CD14-positive monocyte (primary cell): ENCODE measurements around the gene SRC. TPM values are rescaled to one million over a fixed set of nuclear protein-coding genes. Genes with fewer than 3 reads are reported as not detected.

Experiments used
- DNase-seq, 3 donors: peaks; one replicate each; pipeline ENCODE4 v3.0.0-alpha.2; 2011 to 2022
- H2AFZ ChIP-seq: 2 replicates; pipeline ENCODE4 v1.6.0; 2012; ENCODE audit warnings: mild to moderate bottlenecking, low read depth, low read length, inconsistent platforms; ENCODE audit not compliant: insufficient read depth, poor library complexity, severe bottlenecking
- H3K27ac ChIP-seq, 2 donors: 1 replicate in 1 of 2; 2 replicates in 1 of 2; pipeline ENCODE4 v1.5.1; 2012 to 2013; ENCODE audit warnings: low read length in 2 of 2, control low read depth in 1 of 2, inconsistent platforms in 1 of 2, low read depth in 1 of 2, mild to moderate bottlenecking in 1 of 2
- H3K27me3 ChIP-seq, 2 donors: one replicate each; pipeline versions ENCODE4 v1.6.0 to v1.6.1; 2011 to 2013; ENCODE audit warnings: low read length in 2 of 2; ENCODE audit not compliant: control insufficient read depth in 2 of 2, insufficient read depth in 2 of 2
- H3K36me3 ChIP-seq, 2 donors: replicated peaks in 1 of 2; 1 replicate in 1 of 2; 2 replicates in 1 of 2; pipeline versions ENCODE4 v1.5.1 to v1.6.1; 2012 to 2013; ENCODE audit warnings: low read length in 2 of 2, control low read depth in 1 of 2, inconsistent platforms in 1 of 2, mild to moderate bottlenecking in 1 of 2; ENCODE audit not compliant: insufficient read depth in 2 of 2, control insufficient read depth in 1 of 2
- H3K4me1 ChIP-seq, 2 donors: 1 replicate in 1 of 2; 2 replicates in 1 of 2; pipeline versions ENCODE4 v1.5.1 to v1.6.1; 2012 to 2013; ENCODE audit warnings: low read length in 2 of 2, control low read depth in 1 of 2, inconsistent platforms in 1 of 2, mild to moderate bottlenecking in 1 of 2, moderate library complexity in 1 of 2; ENCODE audit not compliant: insufficient read depth in 2 of 2, control insufficient read depth in 1 of 2
- H3K4me2 ChIP-seq: replicated peaks from 2 replicates; pipeline ENCODE3; 2012; ENCODE audit warnings: low read length, moderate library complexity, mild to moderate bottlenecking; ENCODE audit not compliant: poor library complexity, severe bottlenecking; ENCODE audit errors: extremely low read depth
- H3K4me3 ChIP-seq, 3 experiments: fragments of 200-600 bp in 1 of 3; sonication (generic) in 1 of 3; replicated peaks in 1 of 3; 1 replicate in 2 of 3; 2 replicates in 1 of 3; pipeline ENCODE4 v1.5.1; 2011 to 2013; ENCODE audit warnings: low read length in 3 of 3, mild to moderate bottlenecking in 3 of 3, control low read depth in 2 of 3, low read depth in 2 of 3, inconsistent platforms in 1 of 3, moderate library complexity in 1 of 3
- H3K79me2 ChIP-seq: 2 replicates; pipeline ENCODE4 v1.6.0; 2012; ENCODE audit warnings: mild to moderate bottlenecking, control low read depth, inconsistent platforms, low read length, moderate library complexity; ENCODE audit not compliant: insufficient read depth
- H3K9ac ChIP-seq: 2 replicates; pipeline ENCODE4 v1.6.0; 2017; ENCODE audit warnings: low read length, mild to moderate bottlenecking; ENCODE audit not compliant: insufficient read depth, poor library complexity, severe bottlenecking
- H3K9me3 ChIP-seq, 2 donors: replicated peaks in 1 of 2; 1 replicate in 1 of 2; 2 replicates in 1 of 2; pipeline versions ENCODE4 v1.5.1 to v1.6.1; 2012 to 2013; ENCODE audit warnings: low read length in 2 of 2, control low read depth in 1 of 2; ENCODE audit not compliant: control insufficient read depth in 1 of 2, insufficient read depth in 1 of 2
- H4K20me1 ChIP-seq: 2 replicates; pipeline ENCODE4 v1.6.0; 2012; ENCODE audit warnings: mild to moderate bottlenecking, low read length, control low read depth, moderate library complexity; ENCODE audit not compliant: insufficient read depth
- H3K27ac Mint-ChIP-seq, 7 donors: one replicate each; pipeline ENCODE4 v1.8.0; 2020; ENCODE audit warnings: mild to moderate bottlenecking in 7 of 7, mixed read lengths in 7 of 7, moderate library complexity in 6 of 7, inconsistent platforms in 2 of 7
- H3K27me3 Mint-ChIP-seq, 3 donors: one replicate each; pipeline ENCODE4 v1.8.0; 2021 to 2022; ENCODE audit warnings: low read depth in 3 of 3, mild to moderate bottlenecking in 3 of 3, mixed read lengths in 3 of 3, moderate library complexity in 3 of 3, inconsistent platforms in 1 of 3
- H3K36me3 Mint-ChIP-seq, 2 donors: one replicate each; pipeline ENCODE4 v1.8.0; 2020; ENCODE audit warnings: mixed read lengths in 2 of 2, inconsistent platforms in 1 of 2, mild to moderate bottlenecking in 1 of 2
- H3K4me1 Mint-ChIP-seq: one replicate; pipeline ENCODE4 v1.8.0; 2020; ENCODE audit warnings: mild to moderate bottlenecking, mixed read lengths
- H3K4me3 Mint-ChIP-seq, 2 donors: one replicate each; pipeline ENCODE4 v1.8.0; 2020; ENCODE audit warnings: mild to moderate bottlenecking in 2 of 2, mixed read lengths in 2 of 2, moderate library complexity in 1 of 2
- H3K9me3 Mint-ChIP-seq, 7 donors: one replicate each; pipeline ENCODE4 v1.8.0; 2020 to 2022; ENCODE audit warnings: mixed read lengths in 7 of 7, mild to moderate bottlenecking in 6 of 7, moderate library complexity in 6 of 7, inconsistent platforms in 2 of 7
- WGBS: methylation state at CpG from one replicate; pipeline ENCODE4 v1.1.5; 2013; ENCODE audit warnings: missing lambda C conversion rate; ENCODE audit not compliant: insufficient coverage; 5-methylcytosine and 5-hydroxymethylcytosine counted together
- intact Hi-C, 2 donors: fragments of 100-400 bp; cut with micrococcal nuclease; formaldehyde crosslinking; loops; one replicate each; pipeline versions ENCODE4 v1.15.0 to v1.15.1; 2023
- polyA plus RNA-seq, 3 donors: library from polyadenylated mRNA; depleted of rRNA in 1 of 3; unstranded in 2 of 3; stranded (reverse) in 1 of 3; fragments of 300-500 nt in 2 of 3; fragments of >200 nt in 1 of 3; fragmentation: Illumina TruSeq in 2 of 3; gene quantifications; 1 replicate in 2 of 3; 2 replicates in 1 of 3; pipeline ENCODE4 v1.2.3, GENCODE V29; 2012 to 2021
- TF ChIP-seq, protein P1 (sequence below): fragments of 200-600 bp; IDR thresholded peaks from one replicate; pipeline ENCODE4 v1.8.0; 2022; ENCODE audit warnings: antibody characterized with exemption, mild to moderate bottlenecking

SRC gene
- polyA plus RNA-seq, 3 donors: 4.9 to 55.1 (median 6.8) TPM

DNA sequence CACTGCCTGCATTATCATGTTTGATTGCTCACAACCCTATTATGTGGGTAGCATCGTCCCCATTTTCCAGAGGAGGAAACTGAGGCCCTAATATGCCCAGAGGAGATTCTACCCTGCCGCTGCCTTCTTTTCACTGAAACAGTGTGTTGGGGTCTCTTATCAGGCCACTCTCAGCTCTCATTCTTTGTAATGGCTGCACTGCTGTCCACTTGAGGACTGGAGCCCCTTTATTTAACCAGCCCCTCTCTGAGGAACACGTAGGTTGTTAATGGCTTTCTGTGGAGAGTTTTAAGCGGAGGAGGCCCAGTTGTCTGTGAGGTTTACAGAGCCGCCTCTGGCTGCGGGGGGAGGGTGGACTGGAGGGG lies 32.5 kb downstream of the SRC start:
- Histone ChIP-seq H3K4me2 (peak overlapping the region; percentile 55), H3K4me3 (peak overlapping the region in 1 of 3 experiments; percentile 48), H4K20me1 (no peaks in the 10 kb centered on the region), H3K9ac (peak overlapping the region; percentile 58), H3K27me3 (no peaks in the 10 kb centered on the region), H3K79me2 (no peaks in the 10 kb centered on the region), H3K4me1 (peaks cover 44 to 50% of the 10 kb centered on the region in 2 donors), H2AFZ (peak overlapping the region; percentile 57), H3K36me3 (peaks cover 0 to 11% of the 10 kb centered on the region in 2 donors), H3K27ac (peak overlapping the region; percentile 48 to 82), H3K9me3 (no peaks in the 10 kb centered on the region)
- 48% methylated on average over 4 of the region's 6 CpGs for WGBS
- peak overlapping the region; percentile 34 to 87 for H3K4me3 Mint-ChIP-seq
- no peak for DNase-seq
- TF ChIP-seq, protein P1, sequence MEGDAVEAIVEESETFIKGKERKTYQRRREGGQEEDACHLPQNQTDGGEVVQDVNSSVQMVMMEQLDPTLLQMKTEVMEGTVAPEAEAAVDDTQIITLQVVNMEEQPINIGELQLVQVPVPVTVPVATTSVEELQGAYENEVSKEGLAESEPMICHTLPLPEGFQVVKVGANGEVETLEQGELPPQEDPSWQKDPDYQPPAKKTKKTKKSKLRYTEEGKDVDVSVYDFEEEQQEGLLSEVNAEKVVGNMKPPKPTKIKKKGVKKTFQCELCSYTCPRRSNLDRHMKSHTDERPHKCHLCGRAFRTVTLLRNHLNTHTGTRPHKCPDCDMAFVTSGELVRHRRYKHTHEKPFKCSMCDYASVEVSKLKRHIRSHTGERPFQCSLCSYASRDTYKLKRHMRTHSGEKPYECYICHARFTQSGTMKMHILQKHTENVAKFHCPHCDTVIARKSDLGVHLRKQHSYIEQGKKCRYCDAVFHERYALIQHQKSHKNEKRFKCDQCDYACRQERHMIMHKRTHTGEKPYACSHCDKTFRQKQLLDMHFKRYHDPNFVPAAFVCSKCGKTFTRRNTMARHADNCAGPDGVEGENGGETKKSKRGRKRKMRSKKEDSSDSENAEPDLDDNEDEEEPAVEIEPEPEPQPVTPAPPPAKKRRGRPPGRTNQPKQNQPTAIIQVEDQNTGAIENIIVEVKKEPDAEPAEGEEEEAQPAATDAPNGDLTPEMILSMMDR: no peak
- peaks cover 0 to 2% (median 0%) of the 10 kb centered on the region in 3 donors for H3K27me3 Mint-ChIP-seq
- H3K4me1 Mint-ChIP-seq: peaks cover 55% of the 10 kb centered on the region
- intact Hi-C loops: no loop called here
- peaks cover 30 to 47% of the 10 kb centered on the region in 2 donors for H3K36me3 Mint-ChIP-seq
- peak overlapping the region; percentile 88 to 99 (median 97) for H3K27ac Mint-ChIP-seq
- H3K9me3 Mint-ChIP-seq: no peaks in the 10 kb centered on the region

DNA sequence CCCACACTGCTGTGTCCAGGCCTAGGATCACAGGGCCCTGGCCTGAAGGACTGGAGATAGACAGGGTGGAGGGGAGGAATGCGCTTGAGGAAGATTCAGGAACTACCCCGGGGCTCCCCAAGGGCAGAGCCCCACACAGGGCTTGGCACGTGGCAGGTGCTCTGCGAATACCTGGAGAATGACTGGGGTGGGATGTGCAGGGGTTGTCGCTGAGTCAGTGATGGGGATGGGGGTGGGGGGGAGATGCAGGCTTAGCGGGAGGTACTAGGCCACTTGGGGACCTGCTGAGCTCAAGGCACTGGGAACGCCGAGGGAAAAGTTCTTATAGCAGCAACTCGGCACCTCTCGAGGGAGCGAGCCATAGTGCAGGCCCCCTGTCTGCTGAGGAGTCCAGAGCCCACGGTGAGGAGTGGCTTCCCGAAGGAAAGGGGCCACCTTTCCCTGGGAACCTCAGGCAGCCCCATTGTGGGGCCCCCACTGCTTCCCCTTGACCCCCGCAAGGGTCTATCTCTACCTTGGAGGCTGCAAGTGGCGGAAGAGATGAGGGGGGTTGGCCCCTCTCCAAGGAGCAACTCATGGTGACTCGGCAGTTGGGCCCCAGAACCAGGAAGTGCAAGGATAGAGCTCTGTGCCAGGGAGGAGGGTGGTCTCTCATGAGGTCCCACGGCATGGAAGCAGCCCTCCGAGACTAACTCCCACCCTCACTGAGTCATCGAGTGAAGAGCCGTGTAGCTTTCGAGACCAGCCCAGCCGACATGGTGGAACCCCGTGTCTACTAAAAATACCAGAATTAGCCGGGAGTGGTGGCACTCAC lies 33.1 kb downstream of the SRC start:
- TF ChIP-seq, protein P1: no peak
- intact Hi-C loops: no loop called here
- peaks cover 50 to 56% of the 10 kb centered on the region in 2 donors for H3K4me1 ChIP-seq
- no peaks in the 10 kb centered on the region for H3K9me3 ChIP-seq
- H3K36me3 ChIP-seq: peaks cover 0 to 11% of the 10 kb centered on the region in 2 donors
- peak overlapping the region; percentile 88 to 99 (median 97) for H3K27ac Mint-ChIP-seq
- no peaks in the 10 kb centered on the region for H3K27me3 ChIP-seq
- H3K4me1 Mint-ChIP-seq: peaks cover 59% of the 10 kb centered on the region
- H3K36me3 Mint-ChIP-seq: peaks cover 35 to 50% of the 10 kb centered on the region in 2 donors
- peak overlapping the region; percentile 55 for H3K4me2 ChIP-seq
- no peaks in the 10 kb centered on the region for H4K20me1 ChIP-seq
- WGBS: 8% methylated on average over 15 of the region's 24 CpGs
- peak overlapping the region; percentile 48 to 82 for H3K27ac ChIP-seq
- peak overlapping the region in 1 of 3 experiments; percentile 48 for H3K4me3 ChIP-seq
- DNase-seq: peak; percentile 65 to 79 (median 75)
- no peaks in the 10 kb centered on the region for H3K9me3 Mint-ChIP-seq
- peak overlapping the region; percentile 58 for H3K9ac ChIP-seq
- H3K27me3 Mint-ChIP-seq: peaks cover 0 to 5% (median 4%) of the 10 kb centered on the region in 3 donors
- peak overlapping the region; percentile 38 to 87 for H3K4me3 Mint-ChIP-seq
- H2AFZ ChIP-seq: peak overlapping the region; percentile 57
- H3K79me2 ChIP-seq: no peaks in the 10 kb centered on the region
